WTC11 (cell line): Measurements from ENCODE around the gene ARPC2.

ENCODE experiments used
- CBFB ChIP-seq: sonication (generic); formaldehyde crosslinking; IDR thresholded peaks from 2 replicates; pipeline ENCODE4 v1.8.1; 2022; ENCODE audit warnings: mild to moderate bottlenecking, low read depth, missing genetic modification reagents
- CREB1 ChIP-seq: sonication (generic); formaldehyde crosslinking; IDR thresholded peaks from 2 replicates; pipeline ENCODE4 v1.8.0; 2023; ENCODE audit warnings: mild to moderate bottlenecking, missing genetic modification reagents
- FOXP1 ChIP-seq: sonication (generic); formaldehyde crosslinking; IDR thresholded peaks from 2 replicates; pipeline ENCODE4 v1.8.0; 2022; ENCODE audit warnings: missing genetic modification reagents, mild to moderate bottlenecking, moderate library complexity, borderline replicate concordance
- NFATC4 ChIP-seq: fragments of 250-450 bp; sonication (Bioruptor Pico); IDR thresholded peaks from 2 replicates; pipeline ENCODE4 v1.9.0; 2021; ENCODE audit warnings: mild to moderate bottlenecking
- NFYB ChIP-seq: sonication (generic); formaldehyde crosslinking; conservative IDR thresholded peaks from 2 replicates; pipeline ENCODE4 v1.8.0; 2022; ENCODE audit warnings: low read depth, missing genetic modification reagents
- NR2C2 ChIP-seq: sonication (generic); formaldehyde crosslinking; IDR thresholded peaks from 2 replicates; pipeline ENCODE4 v1.8.0; 2022; ENCODE audit warnings: mild to moderate bottlenecking, missing genetic modification reagents
- TCF7 ChIP-seq: sonication (generic); formaldehyde crosslinking; IDR thresholded peaks from 2 replicates; pipeline ENCODE4 v1.8.0; 2022; ENCODE audit warnings: mild to moderate bottlenecking, low read depth, missing genetic modification reagents, moderate library complexity
- TF ChIP-seq, protein P1 (sequence below): fragments of 200-600 bp; IDR thresholded peaks from 2 replicates; pipeline ENCODE4 v1.8.0; 2022; ENCODE audit warnings: antibody characterized with exemption
- TF ChIP-seq, protein P2 (sequence below): sonication (generic); formaldehyde crosslinking; IDR thresholded peaks from 2 replicates; pipeline ENCODE4 v1.8.1; 2022; ENCODE audit warnings: mild to moderate bottlenecking, missing genetic modification reagents, moderate library complexity, borderline replicate concordance
- TF ChIP-seq, protein P3 (sequence below): sonication (generic); formaldehyde crosslinking; IDR thresholded peaks from 2 replicates; pipeline ENCODE4 v1.8.1; 2022; ENCODE audit warnings: low read depth, mild to moderate bottlenecking, moderate library complexity, missing genetic modification reagents, borderline replicate concordance
- TF ChIP-seq, protein P4 (sequence below): sonication (generic); formaldehyde crosslinking; IDR thresholded peaks from 2 replicates; pipeline ENCODE4 v1.8.1; 2023; ENCODE audit warnings: mild to moderate bottlenecking, missing genetic modification reagents, moderate library complexity

DNA sequence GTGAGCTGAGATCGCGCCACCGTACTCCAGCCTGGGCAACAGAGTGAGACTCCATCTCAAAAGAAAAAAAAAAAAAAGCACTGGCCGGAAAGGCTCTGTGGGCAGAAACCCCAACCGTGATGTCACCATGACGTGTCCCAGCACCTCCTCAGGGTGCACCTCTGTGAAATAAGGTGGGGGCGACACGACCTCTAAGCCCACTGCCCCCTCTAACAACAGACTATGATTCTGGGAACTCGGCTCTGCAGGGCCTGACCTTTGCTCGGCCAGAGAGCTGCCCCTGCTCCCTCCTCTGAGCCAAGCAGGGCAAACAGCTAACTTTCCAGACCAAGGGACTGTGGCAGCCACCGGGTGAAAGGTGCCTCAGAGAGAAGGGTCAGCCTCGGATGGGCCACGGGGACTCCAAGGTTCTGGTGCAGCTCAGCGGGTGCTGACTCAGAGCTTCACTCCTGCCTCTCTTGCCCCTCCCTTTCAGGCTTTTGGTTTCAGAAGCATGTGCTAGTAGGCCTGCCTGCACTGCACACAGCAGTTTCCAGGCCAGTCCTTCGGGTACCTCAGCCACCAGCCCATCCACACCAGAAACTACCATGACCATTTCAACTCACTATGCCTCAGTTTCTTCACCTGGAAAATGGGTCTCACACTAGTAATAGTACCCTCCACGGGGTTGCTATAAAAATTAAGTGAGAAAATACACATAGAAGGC, 67.3 kb downstream of the ARPC2 start:
- TF ChIP-seq, protein P1, sequence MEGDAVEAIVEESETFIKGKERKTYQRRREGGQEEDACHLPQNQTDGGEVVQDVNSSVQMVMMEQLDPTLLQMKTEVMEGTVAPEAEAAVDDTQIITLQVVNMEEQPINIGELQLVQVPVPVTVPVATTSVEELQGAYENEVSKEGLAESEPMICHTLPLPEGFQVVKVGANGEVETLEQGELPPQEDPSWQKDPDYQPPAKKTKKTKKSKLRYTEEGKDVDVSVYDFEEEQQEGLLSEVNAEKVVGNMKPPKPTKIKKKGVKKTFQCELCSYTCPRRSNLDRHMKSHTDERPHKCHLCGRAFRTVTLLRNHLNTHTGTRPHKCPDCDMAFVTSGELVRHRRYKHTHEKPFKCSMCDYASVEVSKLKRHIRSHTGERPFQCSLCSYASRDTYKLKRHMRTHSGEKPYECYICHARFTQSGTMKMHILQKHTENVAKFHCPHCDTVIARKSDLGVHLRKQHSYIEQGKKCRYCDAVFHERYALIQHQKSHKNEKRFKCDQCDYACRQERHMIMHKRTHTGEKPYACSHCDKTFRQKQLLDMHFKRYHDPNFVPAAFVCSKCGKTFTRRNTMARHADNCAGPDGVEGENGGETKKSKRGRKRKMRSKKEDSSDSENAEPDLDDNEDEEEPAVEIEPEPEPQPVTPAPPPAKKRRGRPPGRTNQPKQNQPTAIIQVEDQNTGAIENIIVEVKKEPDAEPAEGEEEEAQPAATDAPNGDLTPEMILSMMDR = no peak
- no peak for TF ChIP-seq NR2C2 (CRISPR knock-in tag)
- no peak for TF ChIP-seq CBFB
- TF ChIP-seq, protein P2, sequence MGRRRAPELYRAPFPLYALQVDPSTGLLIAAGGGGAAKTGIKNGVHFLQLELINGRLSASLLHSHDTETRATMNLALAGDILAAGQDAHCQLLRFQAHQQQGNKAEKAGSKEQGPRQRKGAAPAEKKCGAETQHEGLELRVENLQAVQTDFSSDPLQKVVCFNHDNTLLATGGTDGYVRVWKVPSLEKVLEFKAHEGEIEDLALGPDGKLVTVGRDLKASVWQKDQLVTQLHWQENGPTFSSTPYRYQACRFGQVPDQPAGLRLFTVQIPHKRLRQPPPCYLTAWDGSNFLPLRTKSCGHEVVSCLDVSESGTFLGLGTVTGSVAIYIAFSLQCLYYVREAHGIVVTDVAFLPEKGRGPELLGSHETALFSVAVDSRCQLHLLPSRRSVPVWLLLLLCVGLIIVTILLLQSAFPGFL (CRISPR knock-in tag) = no peak
- TF ChIP-seq TCF7 (CRISPR knock-in tag) = no peak
- TF ChIP-seq, protein P3, sequence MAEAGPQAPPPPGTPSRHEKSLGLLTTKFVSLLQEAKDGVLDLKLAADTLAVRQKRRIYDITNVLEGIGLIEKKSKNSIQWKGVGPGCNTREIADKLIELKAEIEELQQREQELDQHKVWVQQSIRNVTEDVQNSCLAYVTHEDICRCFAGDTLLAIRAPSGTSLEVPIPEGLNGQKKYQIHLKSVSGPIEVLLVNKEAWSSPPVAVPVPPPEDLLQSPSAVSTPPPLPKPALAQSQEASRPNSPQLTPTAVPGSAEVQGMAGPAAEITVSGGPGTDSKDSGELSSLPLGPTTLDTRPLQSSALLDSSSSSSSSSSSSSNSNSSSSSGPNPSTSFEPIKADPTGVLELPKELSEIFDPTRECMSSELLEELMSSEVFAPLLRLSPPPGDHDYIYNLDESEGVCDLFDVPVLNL (CRISPR knock-in tag) = no peak
- no peak for TF ChIP-seq NFYB (CRISPR knock-in tag)
- TF ChIP-seq NFATC4 = no peak
- no peak for TF ChIP-seq CREB1 (CRISPR knock-in tag)
- TF ChIP-seq, protein P4, sequence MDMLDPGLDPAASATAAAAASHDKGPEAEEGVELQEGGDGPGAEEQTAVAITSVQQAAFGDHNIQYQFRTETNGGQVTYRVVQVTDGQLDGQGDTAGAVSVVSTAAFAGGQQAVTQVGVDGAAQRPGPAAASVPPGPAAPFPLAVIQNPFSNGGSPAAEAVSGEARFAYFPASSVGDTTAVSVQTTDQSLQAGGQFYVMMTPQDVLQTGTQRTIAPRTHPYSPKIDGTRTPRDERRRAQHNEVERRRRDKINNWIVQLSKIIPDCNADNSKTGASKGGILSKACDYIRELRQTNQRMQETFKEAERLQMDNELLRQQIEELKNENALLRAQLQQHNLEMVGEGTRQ = no peak
- TF ChIP-seq FOXP1 (CRISPR knock-in tag) = no peak
